Peyer's patch (tissue), 4 donors: ENCODE results near the gene RARG.

Experiments used
- CTCF ChIP-seq, 6 experiments: fragments of 450-650 bp in 4 of 6; fragments of 200-600 bp in 2 of 6; sonication (generic) in 1 of 6; IDR thresholded peaks; one replicate each; pipeline ENCODE4 v1.5.1; 2017 to 2019; ENCODE audit warnings: antibody characterized with exemption in 6 of 6, mild to moderate bottlenecking in 3 of 6, moderate library complexity in 1 of 6
- POLR2A ChIP-seq, 2 donors: fragments of 450-650 bp; IDR thresholded peaks; one replicate each; pipeline ENCODE4 v1.5.1; 2017; ENCODE audit warnings: antibody characterized with exemption in 2 of 2, mild to moderate bottlenecking in 2 of 2, moderate library complexity in 2 of 2

- TF ChIP-seq CTCF (IDR thresholded peaks at IDR 0.05): no peak
- no peak for TF ChIP-seq POLR2A (IDR thresholded peaks at IDR 0.05)
Measured at GRCh38 chr12:53220694-53221202, 11.3 kb downstream of the RARG start.
